ENCODE measurements around the gene COL28A1.

COL28A1 gene

DNA sequence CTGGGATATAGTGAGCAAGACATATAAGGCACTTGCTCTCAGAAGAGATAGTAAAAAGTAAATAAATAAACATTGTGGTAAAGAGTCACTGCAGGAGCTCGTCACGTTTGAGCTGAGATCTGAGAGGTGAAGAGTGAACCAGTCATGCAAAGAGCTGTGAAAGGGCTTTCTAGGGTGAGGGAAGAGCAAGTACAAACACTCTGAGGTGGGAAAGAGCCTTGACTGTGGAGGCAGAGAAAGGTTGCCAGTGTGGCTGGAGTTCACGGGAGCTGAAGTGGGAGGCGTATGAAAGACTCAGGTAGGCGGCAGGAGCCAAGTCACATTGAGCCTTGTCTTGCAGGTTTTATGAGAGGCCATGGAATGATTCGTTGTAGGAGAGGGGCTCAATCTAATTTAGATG is 212.3 kb downstream of the COL28A1 start:
- H3K4me3 ChIP-seq (replicated peaks in 1 of 2; ENCODE audit: low read depth in 2 of 2, low read length in 2 of 2) = no peak overlapping the region
- TF ChIP-seq, protein P1, sequence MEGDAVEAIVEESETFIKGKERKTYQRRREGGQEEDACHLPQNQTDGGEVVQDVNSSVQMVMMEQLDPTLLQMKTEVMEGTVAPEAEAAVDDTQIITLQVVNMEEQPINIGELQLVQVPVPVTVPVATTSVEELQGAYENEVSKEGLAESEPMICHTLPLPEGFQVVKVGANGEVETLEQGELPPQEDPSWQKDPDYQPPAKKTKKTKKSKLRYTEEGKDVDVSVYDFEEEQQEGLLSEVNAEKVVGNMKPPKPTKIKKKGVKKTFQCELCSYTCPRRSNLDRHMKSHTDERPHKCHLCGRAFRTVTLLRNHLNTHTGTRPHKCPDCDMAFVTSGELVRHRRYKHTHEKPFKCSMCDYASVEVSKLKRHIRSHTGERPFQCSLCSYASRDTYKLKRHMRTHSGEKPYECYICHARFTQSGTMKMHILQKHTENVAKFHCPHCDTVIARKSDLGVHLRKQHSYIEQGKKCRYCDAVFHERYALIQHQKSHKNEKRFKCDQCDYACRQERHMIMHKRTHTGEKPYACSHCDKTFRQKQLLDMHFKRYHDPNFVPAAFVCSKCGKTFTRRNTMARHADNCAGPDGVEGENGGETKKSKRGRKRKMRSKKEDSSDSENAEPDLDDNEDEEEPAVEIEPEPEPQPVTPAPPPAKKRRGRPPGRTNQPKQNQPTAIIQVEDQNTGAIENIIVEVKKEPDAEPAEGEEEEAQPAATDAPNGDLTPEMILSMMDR (IDR thresholded peaks at IDR 0.05; ENCODE audit: low read depth, low read length) = no peak
- DNase-seq (ENCODE audit: low read depth in 2 of 2) = no peak

DNA sequence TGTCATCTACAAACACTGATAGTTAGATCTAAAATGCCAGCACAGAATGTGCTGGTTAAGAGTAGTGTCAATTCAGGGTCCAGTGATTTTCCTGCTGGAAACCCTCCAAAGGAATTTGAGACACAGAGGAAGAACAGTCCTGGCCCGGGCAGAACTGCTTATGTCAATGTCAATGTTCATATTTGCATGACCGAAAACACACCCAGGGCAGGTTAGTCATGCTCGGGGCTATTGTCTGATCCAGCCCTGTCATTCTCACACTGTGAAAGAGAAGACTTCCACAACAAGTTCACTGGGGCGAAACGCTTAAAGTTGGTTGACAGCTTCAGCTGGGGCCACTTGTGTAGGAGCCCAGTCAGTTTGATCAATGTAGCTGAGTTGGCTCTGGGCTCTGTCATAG is 214.0 kb downstream of the COL28A1 start:
- no peak overlapping the region for H3K4me3 ChIP-seq (replicated peaks in 1 of 2; ENCODE audit: low read depth in 2 of 2, low read length in 2 of 2)
- DNase-seq (ENCODE audit: low read depth in 2 of 2) = peak; percentile 15 to 53
- TF ChIP-seq, protein P1 (IDR thresholded peaks at IDR 0.05; ENCODE audit: low read depth, low read length) = no peak

DNA sequence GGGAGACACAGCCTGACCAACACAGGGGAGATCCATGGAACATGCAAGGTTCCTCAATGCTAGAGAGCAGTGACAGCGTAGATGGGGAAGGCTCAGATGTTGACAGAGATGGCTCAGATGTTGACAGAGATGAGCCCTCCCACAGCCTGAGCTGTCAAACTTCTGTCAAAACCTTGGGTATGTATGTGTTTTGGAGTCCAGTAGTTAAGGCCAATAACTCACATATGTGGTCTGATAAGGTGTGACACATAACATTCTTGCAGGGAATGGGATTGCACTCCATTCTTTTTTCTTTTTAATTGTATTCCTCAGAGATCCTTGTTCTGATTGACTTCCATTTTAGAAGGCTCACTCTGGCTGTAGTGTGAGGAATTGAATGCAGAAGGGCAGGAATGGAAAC is 217.1 kb downstream of the COL28A1 start:
- TF ChIP-seq, protein P1 (IDR thresholded peaks at IDR 0.05; ENCODE audit: low read depth, low read length) = no peak

DNA sequence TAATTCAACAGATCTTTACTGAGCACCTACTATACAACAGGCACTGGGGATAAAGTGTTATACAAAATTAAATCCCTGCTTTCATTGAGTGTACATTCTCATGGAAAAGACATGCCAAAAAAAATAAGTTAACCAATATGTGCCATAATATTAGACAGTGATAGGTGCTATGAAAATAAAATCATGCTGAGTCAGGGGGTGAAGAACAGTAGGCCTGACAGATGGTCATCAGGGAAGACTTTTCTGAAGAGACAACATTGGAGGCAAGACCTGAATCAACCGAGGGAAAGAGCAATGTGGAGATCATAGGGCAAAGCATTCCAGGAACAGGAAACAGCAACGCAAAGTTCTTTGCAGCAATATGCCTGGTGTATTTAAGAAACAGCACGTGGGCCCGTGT is 217.8 kb downstream of the COL28A1 start:
- TF ChIP-seq, protein P1 (IDR thresholded peaks at IDR 0.05; ENCODE audit: low read depth, low read length) = no peak
- DNase-seq (ENCODE audit: low read depth in 2 of 2) = no peak
- H3K4me3 ChIP-seq (replicated peaks in 1 of 2; ENCODE audit: low read depth in 2 of 2, low read length in 2 of 2) = no peak overlapping the region

More for the DNA sequence above, 217.1 kb downstream of the COL28A1 start:
- no peak for DNase-seq (ENCODE audit: low read depth in 2 of 2)
- H3K4me3 ChIP-seq (replicated peaks in 1 of 2; ENCODE audit: low read depth in 2 of 2, low read length in 2 of 2) = no peak overlapping the region

DNA sequence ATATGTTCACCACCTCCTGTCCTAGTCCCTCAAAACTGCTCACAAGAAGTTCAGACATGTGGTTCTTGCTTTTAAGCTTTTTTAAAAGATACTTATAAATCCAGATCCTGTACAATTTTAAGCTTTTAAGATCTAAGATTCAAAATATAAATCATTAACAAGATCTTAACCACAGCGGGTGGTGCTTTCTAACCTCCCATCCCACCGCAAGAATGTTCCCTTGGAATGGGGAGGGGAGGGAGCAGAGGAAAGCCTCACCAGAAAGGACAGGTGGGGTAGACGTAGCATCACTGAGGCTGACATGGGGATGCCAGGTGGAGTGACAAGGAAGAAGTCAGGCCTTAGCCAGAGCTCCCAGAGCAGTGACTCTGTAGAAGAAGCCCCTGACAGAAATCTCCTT is 219.8 kb downstream of the COL28A1 start:
- TF ChIP-seq, protein P1 (IDR thresholded peaks at IDR 0.05; ENCODE audit: low read depth, low read length) = no peak
- no peak for DNase-seq (ENCODE audit: low read depth in 2 of 2)
- no peak overlapping the region for H3K4me3 ChIP-seq (replicated peaks in 1 of 2; ENCODE audit: low read depth in 2 of 2, low read length in 2 of 2)

DNA sequence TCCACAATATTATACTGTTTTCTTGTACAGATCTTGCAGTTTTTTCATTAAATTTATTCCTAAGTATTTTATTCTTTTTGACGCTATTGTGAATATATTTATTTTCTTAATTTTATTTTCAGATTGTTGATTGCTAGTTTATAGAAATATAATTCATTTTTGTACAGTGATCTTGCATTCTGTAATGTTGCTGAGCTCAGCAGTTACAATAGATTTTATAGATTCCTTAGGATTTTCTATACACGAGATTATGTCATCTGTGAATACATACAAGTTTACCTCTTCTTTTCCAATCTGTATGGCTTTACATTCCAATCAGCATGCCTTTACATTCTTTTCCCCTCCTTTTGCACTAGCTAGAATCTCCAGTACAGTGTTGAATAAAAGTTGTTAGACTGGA is 223.3 kb downstream of the COL28A1 start:
- TF ChIP-seq, protein P1 (IDR thresholded peaks at IDR 0.05; ENCODE audit: low read depth, low read length) = no peak

GRCh38 chr7:7311001-7311400 is 224.7 kb downstream of the COL28A1 start:
- TF ChIP-seq, protein P1 (IDR thresholded peaks at IDR 0.05; ENCODE audit: low read depth, low read length) = no peak
- H3K4me3 ChIP-seq (replicated peaks in 1 of 2; ENCODE audit: low read depth in 2 of 2, low read length in 2 of 2) = no peak overlapping the region
- no peak for DNase-seq (ENCODE audit: low read depth in 2 of 2)

More for the DNA sequence above, 223.3 kb downstream of the COL28A1 start:
- DNase-seq (ENCODE audit: low read depth in 2 of 2) = no peak
- H3K4me3 ChIP-seq (replicated peaks in 1 of 2; ENCODE audit: low read depth in 2 of 2, low read length in 2 of 2) = no peak overlapping the region
